OCI-LY3 (cell line): ENCODE measurements around the gene LHPP.

Experiments
- H2AFZ ChIP-seq: fragments of 200-600, 300-600 bp; shearing (Covaris generic); 2 replicates; pipeline ENCODE4 v1.6.0; 2014; ENCODE audit warnings: antibody characterized with exemption, low read depth, low read length
- H3K27ac ChIP-seq: fragments of 200-600, 300-600 bp; sonication (generic); 2 replicates; pipeline ENCODE4 v1.5.1; 2014; ENCODE audit warnings: mild to moderate bottlenecking, low read length, moderate library complexity, mixed read lengths
- H3K27me3 ChIP-seq: fragments of 200-600, 300-600 bp; sonication (generic); 2 replicates; pipeline ENCODE4 v1.6.1; 2014; ENCODE audit warnings: low read depth, low read length, mixed read lengths
- H3K36me3 ChIP-seq: fragments of 200-600, 300-600 bp; sonication (generic); replicated peaks from 2 replicates; pipeline ENCODE3; 2014; ENCODE audit warnings: low read depth, low read length, mixed read lengths
- H3K4me1 ChIP-seq: fragments of 300-600, 200-600 bp; sonication (generic); 2 replicates; pipeline ENCODE4 v1.6.1; 2014; ENCODE audit warnings: low read length, mixed read lengths
- H3K4me2 ChIP-seq: fragments of 200-600, 300-600 bp; sonication (generic); 2 replicates; pipeline ENCODE4 v1.6.1; 2014; ENCODE audit warnings: low read length, mixed read lengths
- H3K4me3 ChIP-seq: fragments of 300-600, 200-600 bp; sonication (generic); 2 replicates; pipeline ENCODE4 v1.5.1; 2014; ENCODE audit warnings: antibody characterized with exemption, mild to moderate bottlenecking, low read length, moderate library complexity
- H3K79me2 ChIP-seq: fragments of 300-600, 200-600 bp; shearing (Covaris generic); 2 replicates; pipeline ENCODE4 v1.6.1; 2014; ENCODE audit warnings: mild to moderate bottlenecking, low read length, mixed read lengths
- H3K9ac ChIP-seq: fragments of 300-600, 200-600 bp; shearing (Covaris generic); 2 replicates; pipeline ENCODE4 v1.6.0; 2014; ENCODE audit warnings: mild to moderate bottlenecking, low read length, moderate library complexity
- H3K9me3 ChIP-seq: fragments of 200-600, 300-600 bp; shearing (Covaris generic); 2 replicates; pipeline ENCODE4 v1.6.1; 2014; ENCODE audit warnings: low read length, mixed read lengths; ENCODE audit not compliant: insufficient read depth
- H4K20me1 ChIP-seq: fragments of 200-600, 300-600 bp; sonication (generic); 2 replicates; pipeline ENCODE4 v1.6.1; 2016; ENCODE audit warnings: low read length, mixed read lengths; ENCODE audit not compliant: insufficient read depth
- CTCF ChIP-seq: fragments of 200-600, 300-600 bp; sonication (generic); IDR thresholded peaks from 2 replicates; pipeline ENCODE4 v1.5.1; 2014; ENCODE audit warnings: antibody characterized with exemption, low read length, low read depth
- EZH2phosphoT487 ChIP-seq: fragments of 200-600 bp; shearing (Covaris generic); IDR thresholded peaks from 2 replicates; pipeline ENCODE4 v1.6.1; 2018; ENCODE audit warnings: antibody characterized with exemption, mixed run types, low read depth

Gene LHPP

DNA sequence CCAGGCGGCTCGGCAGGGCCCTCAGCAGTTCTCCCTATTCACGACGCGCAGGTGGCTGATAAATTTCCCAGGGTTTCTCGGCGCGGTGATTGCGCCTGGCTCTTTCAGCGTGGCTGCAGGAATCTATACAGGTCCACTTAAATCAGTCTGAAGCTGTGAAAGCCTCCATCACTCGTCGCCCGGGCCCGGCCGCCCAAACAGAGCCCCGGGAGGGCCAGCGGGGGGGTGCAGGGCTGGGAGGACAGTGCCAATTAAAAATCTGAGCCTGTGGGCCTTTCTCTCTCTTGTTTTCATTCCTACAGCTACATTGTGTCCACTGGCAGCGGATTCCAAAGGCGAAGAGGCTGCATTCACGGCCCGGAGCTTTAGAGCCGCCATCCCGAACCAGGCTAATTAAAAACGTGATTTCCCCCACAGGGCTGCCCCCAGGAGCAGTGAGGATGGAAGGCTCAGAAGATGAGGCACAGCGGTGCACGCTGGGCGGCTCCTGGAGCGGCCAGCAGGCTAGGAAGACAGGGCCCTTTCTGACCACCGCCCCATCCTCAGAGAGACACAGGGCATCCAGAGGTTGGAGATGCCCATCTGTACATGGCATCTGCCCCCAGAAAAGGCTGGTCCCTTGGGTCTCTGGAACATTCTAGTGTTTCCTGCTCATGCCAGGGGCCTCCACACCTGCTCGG lies 181.8 kb downstream of the LHPP start:
- no peak overlapping the region for H3K9ac ChIP-seq
- H3K36me3 ChIP-seq = peaks cover 3% of the 10 kb centered on the region
- TF ChIP-seq EZH2phosphoT487 (no peak), CTCF (no peak)
- H3K27ac ChIP-seq = no peak overlapping the region
- H2AFZ ChIP-seq = no peak overlapping the region
- peaks cover 61% of the 10 kb centered on the region for H4K20me1 ChIP-seq
- peaks cover 14% of the 10 kb centered on the region; the same call in 1 of the 2 replicates for H3K79me2 ChIP-seq
- H3K4me1 ChIP-seq = peaks cover 35% of the 10 kb centered on the region
- no peak overlapping the region for H3K4me2 ChIP-seq
- H3K27me3 ChIP-seq = no peaks in the 10 kb centered on the region
- H3K4me3 ChIP-seq = no peak overlapping the region
- no peaks in the 10 kb centered on the region for H3K9me3 ChIP-seq

DNA sequence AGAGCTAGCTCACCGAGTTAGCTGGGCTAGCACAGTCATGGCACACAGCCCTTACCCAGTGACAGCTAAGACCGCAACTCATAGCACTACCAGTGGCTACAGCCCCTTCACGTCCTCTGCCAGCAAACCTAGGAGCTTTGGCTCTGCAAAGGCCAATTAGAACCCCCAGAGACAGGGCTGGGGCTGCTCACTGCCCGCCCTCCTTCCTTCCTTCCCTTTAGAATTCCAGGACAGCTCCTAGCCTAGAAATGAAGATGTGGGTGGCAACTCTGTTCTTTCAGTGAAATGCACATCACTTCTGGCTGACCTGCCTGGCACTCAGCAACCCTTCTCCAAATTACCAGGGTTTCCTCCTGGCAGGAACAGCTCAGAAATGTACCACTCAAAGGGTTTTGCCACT lies 182.6 kb downstream of the LHPP start:
- Histone ChIP-seq H4K20me1 (peaks cover 58% of the 10 kb centered on the region), H3K9ac (no peak overlapping the region), H3K36me3 (peaks cover 3% of the 10 kb centered on the region), H3K27ac (no peak overlapping the region), H3K4me2 (no peak overlapping the region), H3K4me1 (peaks cover 28% of the 10 kb centered on the region), H3K27me3 (no peaks in the 10 kb centered on the region), H2AFZ (no peak overlapping the region), H3K9me3 (no peaks in the 10 kb centered on the region), H3K4me3 (no peak overlapping the region), H3K79me2 (peaks cover 13% of the 10 kb centered on the region; the same call in 1 of the 2 replicates)
- TF ChIP-seq CTCF (no peak), EZH2phosphoT487 (no peak)

GRCh38 chr10:124644771-124645415 lies 183.3 kb downstream of the LHPP start:
- H3K4me2 ChIP-seq = peak overlapping the region; percentile 20
- H3K9me3 ChIP-seq = no peaks in the 10 kb centered on the region
- H3K36me3 ChIP-seq = peaks cover 3% of the 10 kb centered on the region
- H4K20me1 ChIP-seq = peaks cover 58% of the 10 kb centered on the region
- no peaks in the 10 kb centered on the region for H3K27me3 ChIP-seq
- no peak overlapping the region for H3K27ac ChIP-seq
- no peak overlapping the region for H2AFZ ChIP-seq
- H3K9ac ChIP-seq = no peak overlapping the region
- TF ChIP-seq EZH2phosphoT487 (no peak), CTCF (peak; percentile 21; the same call in 1 of the 2 replicates)
- peaks cover 13% of the 10 kb centered on the region; the same call in 1 of the 2 replicates for H3K79me2 ChIP-seq
- H3K4me1 ChIP-seq = peaks cover 28% of the 10 kb centered on the region
- H3K4me3 ChIP-seq = no peak overlapping the region

DNA sequence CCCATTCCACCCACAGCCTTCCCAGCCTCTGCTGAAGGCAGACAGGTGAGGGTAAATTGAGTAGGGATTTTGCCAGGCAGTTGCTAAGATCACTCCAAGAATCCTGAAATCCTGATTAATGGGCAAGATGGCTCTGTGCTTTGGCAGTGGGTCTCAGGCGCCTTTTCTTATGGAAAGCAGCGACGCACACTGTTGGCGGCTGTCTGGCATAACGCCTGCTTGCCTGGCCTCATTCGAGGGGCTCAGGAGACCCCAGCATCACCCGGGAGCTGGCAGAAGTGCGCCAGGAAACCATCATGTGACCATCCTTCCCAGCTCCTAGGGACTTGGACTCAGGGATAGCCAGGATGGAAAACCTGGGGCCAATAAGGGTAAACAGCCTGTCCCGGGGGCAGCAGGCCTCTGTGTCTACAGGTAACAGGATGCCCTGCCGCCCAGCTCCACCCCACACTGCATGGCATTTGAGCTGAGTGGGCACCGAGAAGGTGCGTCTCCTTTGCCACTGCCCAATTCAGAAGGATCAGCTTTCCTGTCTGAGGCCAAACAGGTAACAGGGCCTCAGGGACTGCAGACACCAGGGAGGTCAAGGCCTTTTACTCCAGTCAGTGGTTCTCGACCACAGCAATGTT lies 184.0 kb downstream of the LHPP start:
- H2AFZ ChIP-seq = no peak overlapping the region
- H3K4me2 ChIP-seq = peak overlapping the region; percentile 20; the same call in 1 of the 2 replicates
- no peak for TF ChIP-seq EZH2phosphoT487
- H3K9me3 ChIP-seq = no peaks in the 10 kb centered on the region
- H3K4me3 ChIP-seq = no peak overlapping the region
- no peak overlapping the region for H3K9ac ChIP-seq
- peaks cover 3% of the 10 kb centered on the region for H3K36me3 ChIP-seq
- H3K79me2 ChIP-seq = peaks cover 13% of the 10 kb centered on the region; the same call in 1 of the 2 replicates
- H3K27ac ChIP-seq = no peak overlapping the region
- peaks cover 55% of the 10 kb centered on the region for H4K20me1 ChIP-seq
- H3K27me3 ChIP-seq = no peaks in the 10 kb centered on the region
- peaks cover 31% of the 10 kb centered on the region for H3K4me1 ChIP-seq
